Ascending aorta (tissue), 2 donors: Measurements from ENCODE around the gene SUN5. TPM values are rescaled to one million over a fixed set of nuclear protein-coding genes. Genes with fewer than 3 reads are reported as not detected.

Source experiments
- DNase-seq, 2 donors: peaks; one replicate each; pipeline ENCODE4 v3.0.0-alpha.2; 2019; ENCODE audit warnings: low spot score in 2 of 2
- H3K27ac ChIP-seq, 2 donors: fragments of 200-600 bp; sonication (generic); one replicate each; pipeline ENCODE4 v1.5.1; 2016 to 2017; ENCODE audit warnings: mild to moderate bottlenecking in 1 of 2
- H3K27me3 ChIP-seq: fragments of 200-600 bp; sonication (generic); one replicate; pipeline ENCODE4 v1.5.1; 2017
- H3K36me3 ChIP-seq, 2 donors: fragments of 200-600 bp; sonication (generic); one replicate each; pipeline ENCODE4 v1.5.1; 2016
- H3K4me1 ChIP-seq, 2 donors: fragments of 200-600 bp; sonication (generic); one replicate each; pipeline ENCODE4 v1.5.1; 2016 to 2017; ENCODE audit warnings: mild to moderate bottlenecking in 1 of 2
- H3K4me3 ChIP-seq, 2 donors: fragments of 200-600 bp; sonication (generic); one replicate each; pipeline ENCODE4 v1.5.1; 2016 to 2017; ENCODE audit warnings: mild to moderate bottlenecking in 1 of 2
- H3K9me3 ChIP-seq, 2 donors: fragments of 200-600 bp; sonication (generic); one replicate each; pipeline ENCODE4 v1.5.1; 2016
- intact Hi-C: fragments of 100-400 bp; cut with DNase I; formaldehyde crosslinking; loops from one replicate; pipeline ENCODE4 v1.15.1; 2023
- total RNA-seq: library from RNA; depleted of rRNA; stranded (reverse); fragments of >200 nt; gene quantifications from one replicate; pipeline ENCODE4 v1.1.0, GENCODE V29; 2016
- TF ChIP-seq, protein P1 (sequence below), 3 experiments: fragments of 200-600 bp in 2 of 3; fragments of 450-650 bp in 1 of 3; sonication (generic) in 2 of 3; IDR thresholded peaks; one replicate each; pipeline ENCODE4 v1.5.1; 2016 to 2019; ENCODE audit warnings: antibody characterized with exemption in 3 of 3, mild to moderate bottlenecking in 1 of 3, moderate library complexity in 1 of 3

SUN5 gene
- total RNA-seq, 1 donor from 2014 or later, result not detected

- intact Hi-C loops, result no loop called here
- no peak overlapping the region for H3K4me3 ChIP-seq
- DNase-seq, result no peak
- no peak overlapping the region for H3K27ac ChIP-seq
- no peaks in the 10 kb centered on the region for H3K36me3 ChIP-seq
- H3K9me3 ChIP-seq, result no peaks in the 10 kb centered on the region
- TF ChIP-seq, protein P1, sequence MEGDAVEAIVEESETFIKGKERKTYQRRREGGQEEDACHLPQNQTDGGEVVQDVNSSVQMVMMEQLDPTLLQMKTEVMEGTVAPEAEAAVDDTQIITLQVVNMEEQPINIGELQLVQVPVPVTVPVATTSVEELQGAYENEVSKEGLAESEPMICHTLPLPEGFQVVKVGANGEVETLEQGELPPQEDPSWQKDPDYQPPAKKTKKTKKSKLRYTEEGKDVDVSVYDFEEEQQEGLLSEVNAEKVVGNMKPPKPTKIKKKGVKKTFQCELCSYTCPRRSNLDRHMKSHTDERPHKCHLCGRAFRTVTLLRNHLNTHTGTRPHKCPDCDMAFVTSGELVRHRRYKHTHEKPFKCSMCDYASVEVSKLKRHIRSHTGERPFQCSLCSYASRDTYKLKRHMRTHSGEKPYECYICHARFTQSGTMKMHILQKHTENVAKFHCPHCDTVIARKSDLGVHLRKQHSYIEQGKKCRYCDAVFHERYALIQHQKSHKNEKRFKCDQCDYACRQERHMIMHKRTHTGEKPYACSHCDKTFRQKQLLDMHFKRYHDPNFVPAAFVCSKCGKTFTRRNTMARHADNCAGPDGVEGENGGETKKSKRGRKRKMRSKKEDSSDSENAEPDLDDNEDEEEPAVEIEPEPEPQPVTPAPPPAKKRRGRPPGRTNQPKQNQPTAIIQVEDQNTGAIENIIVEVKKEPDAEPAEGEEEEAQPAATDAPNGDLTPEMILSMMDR (IDR thresholded peaks at IDR 0.05), result no peak
- no peaks in the 10 kb centered on the region for H3K27me3 ChIP-seq
- no peaks in the 10 kb centered on the region for H3K4me1 ChIP-seq
Observed at GRCh38 chr20:32990426-32990825, 13.8 kb downstream of the SUN5 start.

DNA sequence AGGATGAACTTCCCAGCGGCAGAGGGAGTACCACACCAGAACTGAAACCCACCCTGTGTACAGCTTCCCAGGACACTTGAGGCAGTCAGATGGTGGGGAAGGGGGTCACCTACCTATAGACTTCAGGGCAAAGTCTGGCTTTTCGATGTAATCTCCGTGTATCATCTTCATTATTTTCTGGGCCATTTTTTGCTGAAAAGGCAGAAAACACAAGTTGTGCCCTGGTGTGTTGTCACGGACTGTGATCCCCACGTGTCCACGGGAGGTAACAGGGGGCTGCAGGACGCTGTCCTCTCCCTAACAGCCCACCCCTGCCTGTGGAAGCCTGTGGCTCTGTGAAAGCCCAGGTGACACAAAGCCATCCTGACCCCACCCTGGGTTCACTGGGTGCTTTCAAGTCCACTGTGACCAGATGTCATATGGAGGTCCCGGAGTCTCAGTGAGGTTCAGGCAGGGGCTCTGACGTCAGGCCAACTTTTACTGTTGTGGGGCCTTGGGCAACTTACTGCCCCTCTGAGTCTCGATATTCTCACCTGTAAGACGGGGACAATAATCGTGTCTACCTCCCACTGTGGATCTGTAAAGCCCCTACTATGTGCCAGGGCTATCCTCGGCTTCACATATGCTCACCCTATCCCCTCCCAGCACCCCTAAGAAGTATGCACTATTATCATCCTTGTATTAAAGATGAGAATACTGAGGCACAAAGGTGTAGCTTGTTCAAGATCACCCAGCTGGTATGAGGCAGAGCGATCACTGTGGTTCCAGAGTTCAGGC lies 14.5 kb downstream of the SUN5 start:
- Histone ChIP-seq H3K36me3 (no peaks in the 10 kb centered on the region), H3K4me3 (no peak overlapping the region), H3K9me3 (no peaks in the 10 kb centered on the region), H3K27ac (no peak overlapping the region), H3K4me1 (no peaks in the 10 kb centered on the region), H3K27me3 (no peaks in the 10 kb centered on the region)
- intact Hi-C loops, result no loop called here
- TF ChIP-seq, protein P1 (IDR thresholded peaks at IDR 0.05), result no peak
- no peak for DNase-seq

GRCh38 chr20:32988008-32988407 lies 16.2 kb downstream of the SUN5 start:
- Histone ChIP-seq H3K36me3 (no peaks in the 10 kb centered on the region), H3K27ac (no peak overlapping the region), H3K4me3 (no peak overlapping the region), H3K9me3 (no peaks in the 10 kb centered on the region), H3K27me3 (no peaks in the 10 kb centered on the region), H3K4me1 (no peaks in the 10 kb centered on the region)
- intact Hi-C loops, result no loop called here
- TF ChIP-seq, protein P1 (IDR thresholded peaks at IDR 0.05), result no peak
- no peak for DNase-seq

- intact Hi-C loops, result no loop called here
- Histone ChIP-seq H3K36me3 (no peaks in the 10 kb centered on the region), H3K9me3 (no peaks in the 10 kb centered on the region), H3K4me3 (no peak overlapping the region), H3K27ac (no peak overlapping the region), H3K27me3 (no peaks in the 10 kb centered on the region), H3K4me1 (no peaks in the 10 kb centered on the region)
- TF ChIP-seq, protein P1 (IDR thresholded peaks at IDR 0.05), result no peak
- DNase-seq, result no peak
Observed at GRCh38 chr20:32987044-32987825, 17.0 kb downstream of the SUN5 start.

DNA sequence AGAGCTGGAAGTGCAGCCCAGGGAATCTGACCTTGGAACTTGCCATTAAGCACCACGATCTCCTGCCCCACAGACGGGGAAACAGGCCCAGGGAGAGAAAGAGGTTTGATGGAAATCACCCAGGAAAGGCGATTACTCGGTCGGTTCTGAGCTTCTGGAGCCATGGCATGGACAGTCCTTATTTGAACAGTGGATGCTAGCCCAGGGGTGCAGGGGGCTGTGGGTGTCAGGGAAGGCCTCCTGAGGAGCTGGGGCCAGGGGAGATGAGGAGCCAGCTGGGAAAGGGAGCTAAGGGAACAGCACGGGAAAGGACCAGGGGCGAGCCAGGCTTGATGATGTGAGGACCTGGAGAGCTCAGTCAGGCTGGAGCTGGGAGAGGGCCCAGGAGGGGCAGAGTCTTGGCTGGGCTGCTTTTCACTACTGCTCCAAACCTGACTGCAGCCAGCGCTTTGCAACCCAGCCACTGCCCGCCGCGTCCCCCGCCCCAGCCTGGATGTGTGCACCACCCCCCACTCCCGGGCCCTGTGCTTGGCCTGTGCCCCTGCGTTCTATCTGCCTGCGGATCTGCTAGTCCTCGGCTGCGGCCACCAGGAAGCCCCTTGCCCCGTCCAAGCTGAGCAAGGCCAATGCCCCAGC lies 17.8 kb downstream of the SUN5 start:
- DNase-seq, result no peak
- intact Hi-C loops, result no loop called here
- TF ChIP-seq, protein P1 (IDR thresholded peaks at IDR 0.05), result no peak
- H3K4me3 ChIP-seq, result no peak overlapping the region
- no peak overlapping the region for H3K27ac ChIP-seq
- no peaks in the 10 kb centered on the region for H3K9me3 ChIP-seq
- H3K27me3 ChIP-seq, result no peaks in the 10 kb centered on the region
- no peaks in the 10 kb centered on the region for H3K4me1 ChIP-seq
- no peaks in the 10 kb centered on the region for H3K36me3 ChIP-seq
